Mammary epithelial cell (primary cell): ENCODE results near the gene TRIM36.

Experiments
- EZH2 ChIP-seq: IDR thresholded peaks from 2 replicates; pipeline ENCODE4 v1.6.1; 2012; ENCODE audit warnings: low read length, inconsistent platforms, borderline replicate concordance
- TF ChIP-seq, protein P1 (sequence below), 2 donors: IDR thresholded peaks in 1 of 2; conservative IDR thresholded peaks in 1 of 2; 2 replicates each; pipeline ENCODE4 v1.5.1; 2011 to 2012; ENCODE audit warnings: inconsistent platforms in 2 of 2, low read length in 2 of 2, mild to moderate bottlenecking in 2 of 2, control low read depth in 1 of 2, low read depth in 1 of 2; ENCODE audit not compliant: insufficient read depth in 1 of 2; ENCODE audit errors: extremely low read depth in 1 of 2

GRCh38 chr5:115179030-115179393, 9.3 kb upstream of the TRIM36 start:
- TF ChIP-seq, protein P1, sequence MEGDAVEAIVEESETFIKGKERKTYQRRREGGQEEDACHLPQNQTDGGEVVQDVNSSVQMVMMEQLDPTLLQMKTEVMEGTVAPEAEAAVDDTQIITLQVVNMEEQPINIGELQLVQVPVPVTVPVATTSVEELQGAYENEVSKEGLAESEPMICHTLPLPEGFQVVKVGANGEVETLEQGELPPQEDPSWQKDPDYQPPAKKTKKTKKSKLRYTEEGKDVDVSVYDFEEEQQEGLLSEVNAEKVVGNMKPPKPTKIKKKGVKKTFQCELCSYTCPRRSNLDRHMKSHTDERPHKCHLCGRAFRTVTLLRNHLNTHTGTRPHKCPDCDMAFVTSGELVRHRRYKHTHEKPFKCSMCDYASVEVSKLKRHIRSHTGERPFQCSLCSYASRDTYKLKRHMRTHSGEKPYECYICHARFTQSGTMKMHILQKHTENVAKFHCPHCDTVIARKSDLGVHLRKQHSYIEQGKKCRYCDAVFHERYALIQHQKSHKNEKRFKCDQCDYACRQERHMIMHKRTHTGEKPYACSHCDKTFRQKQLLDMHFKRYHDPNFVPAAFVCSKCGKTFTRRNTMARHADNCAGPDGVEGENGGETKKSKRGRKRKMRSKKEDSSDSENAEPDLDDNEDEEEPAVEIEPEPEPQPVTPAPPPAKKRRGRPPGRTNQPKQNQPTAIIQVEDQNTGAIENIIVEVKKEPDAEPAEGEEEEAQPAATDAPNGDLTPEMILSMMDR (conservative IDR thresholded peaks at IDR 0.05 in 1 of 2, IDR thresholded peaks at IDR 0.05 in 1 of 2; ENCODE audit: extremely low read depth in 1 of 2, insufficient read depth in 1 of 2, low read depth in 1 of 2, low read length in 2 of 2) = no peak
- TF ChIP-seq EZH2 = no peak
